Left lung (tissue), 14 donors: ENCODE measurements around the gene KIAA1586. TPM values are rescaled to one million over a fixed set of nuclear protein-coding genes. Genes with fewer than 3 reads are reported as not detected.
"Not testable (repeated sequence)": the region's sequence is repeated elsewhere in the genome, so short reads cannot be mapped to it uniquely, and the experiment has no call there.

Experiments used
- ATAC-seq: fragments of 200-7000 bp; cut with Tn5 transposase; one replicate; pipeline ENCODE4 v1.9.1; 2020; ENCODE audit warnings: moderate library complexity
- DNase-seq, 4 donors: peaks; one replicate each; pipeline ENCODE4 v3.0.0-alpha.2; 2013 to 2020
- H3K27ac ChIP-seq, 2 donors: fragments of 200-600 bp; sonication (generic) in 1 of 2; one replicate each; pipeline versions ENCODE4 v1.5.0 to v1.8.0; 2020 to 2021
- H3K27me3 ChIP-seq, 2 donors: fragments of 200-600 bp; sonication (generic) in 1 of 2; one replicate each; pipeline versions ENCODE4 v1.5.0 to v1.8.0; 2020 to 2021
- H3K36me3 ChIP-seq, 2 donors: fragments of 200-600 bp; sonication (generic) in 1 of 2; one replicate each; pipeline versions ENCODE4 v1.5.0 to v1.8.0; 2020 to 2021
- H3K4me1 ChIP-seq, 2 donors: fragments of 200-600 bp; one replicate each; pipeline ENCODE4 v1.8.0; 2021
- H3K4me3 ChIP-seq, 2 donors: fragments of 200-600 bp; sonication (generic) in 1 of 2; one replicate each; pipeline versions ENCODE4 v1.5.0 to v1.8.0; 2020 to 2021; ENCODE audit warnings: mild to moderate bottlenecking in 1 of 2
- H3K9me3 ChIP-seq, 2 donors: fragments of 200-600 bp; sonication (generic) in 1 of 2; one replicate each; pipeline versions ENCODE4 v1.5.0 to v1.8.0; 2020 to 2021
- CTCF ChIP-seq, 2 donors: fragments of 200-600 bp; sonication (generic) in 1 of 2; IDR thresholded peaks; one replicate each; pipeline versions ENCODE4 v1.5.0 to v1.8.0; 2021; ENCODE audit warnings: antibody characterized with exemption in 2 of 2
- intact Hi-C, 2 donors: fragments of 100-400 bp; cut with DNase I; formaldehyde crosslinking; loops; one replicate each; pipeline versions ENCODE4 v1.11.2 to v1.14.2; 2022
- long read RNA-seq, 12 donors: library from polyadenylated mRNA in 2 of 12; unstranded in 2 of 12; transcript quantifications; one replicate each; pipeline ENCODE4 v2.0.0 and lab custom pipeline, GENCODE V29; 2019 to 2026
- polyA plus RNA-seq, 6 donors: library from polyadenylated mRNA; unstranded; fragments of 120-200 nt; gene quantifications; one replicate each; pipeline ENCODE4 v1.2.1, GENCODE V29; 2013; ENCODE audit not compliant: insufficient read length in 6 of 6
- total RNA-seq, 2 donors: library from RNA; stranded (reverse); fragmentation: NEBNext Ultra II Directional; extraction: Animal tissue kit (Norgen Biotek cat#: 25700); gene quantifications; one replicate each; pipeline ENCODE4 v1.2.1, GENCODE V29; 2021
- donor health status: DM: no; HTN: yes; CAD: no.
- donor health status: DM: no; HTN: no; CAD: no.

The KIAA1586 gene
- 10 to 100 TPM; 11.0 to 13.0 TPM for total RNA-seq
- polyA plus RNA-seq = 10 to 100 TPM; 22.0 to 26.9 (median 25.4) TPM
- long read RNA-seq, donor 1, transcript KIAA1586-201 (4 exons, 2,933 nt) = major isoform, 11 of 21 reads
- long read RNA-seq, donor 1, partial matches to known transcripts = 10 of 21 reads
- long read RNA-seq, donor 1, other reads (novel, unspliced or antisense) = 0 of 21 reads
- long read RNA-seq, donor 2, transcript KIAA1586-201 (4 exons, 2,933 nt) = major isoform, 13 of 13 reads
- long read RNA-seq, donor 2, partial matches to known transcripts = 0 of 13 reads
- long read RNA-seq, donor 2, other reads (novel, unspliced or antisense) = 0 of 13 reads
- long read RNA-seq, donor 3, transcript KIAA1586-201 (4 exons, 2,933 nt) = major isoform, 11 of 12 reads
- long read RNA-seq, donor 3, partial matches to known transcripts = 0 of 12 reads
- long read RNA-seq, donor 3, other reads (novel, unspliced or antisense) = 0 of 12 reads
- long read RNA-seq, donor 4, partial matches to known transcripts = 2 of 6 reads
- long read RNA-seq, donor 4, other reads (novel, unspliced or antisense) = 0 of 6 reads
- long read RNA-seq, donor 5, transcript KIAA1586-201 (4 exons, 2,933 nt) = major isoform, 9 of 9 reads
- long read RNA-seq, donor 5, partial matches to known transcripts = 0 of 9 reads
- long read RNA-seq, donor 5, other reads (novel, unspliced or antisense) = 0 of 9 reads
- long read RNA-seq, donor 6, transcript KIAA1586-201 (4 exons, 2,933 nt) = major isoform, 11 of 42 reads
- long read RNA-seq, donor 6, partial matches to known transcripts = 28 of 42 reads
- long read RNA-seq, donor 6, other reads (novel, unspliced or antisense) = 0 of 42 reads
- long read RNA-seq, donor 7, transcript KIAA1586-201 (4 exons, 2,933 nt) = major isoform, 5 of 6 reads
- long read RNA-seq, donor 7, partial matches to known transcripts = 0 of 6 reads
- long read RNA-seq, donor 7, other reads (novel, unspliced or antisense) = 0 of 6 reads
- long read RNA-seq, donor 8, transcript KIAA1586-201 (4 exons, 2,933 nt) = major isoform, 13 of 15 reads
- long read RNA-seq, donor 8, partial matches to known transcripts = 0 of 15 reads
- long read RNA-seq, donor 8, other reads (novel, unspliced or antisense) = 0 of 15 reads
- long read RNA-seq, donor 9 = 0 reads
- long read RNA-seq, donor 10, partial matches to known transcripts = 0 of 7 reads
- long read RNA-seq, donor 10, other reads (novel, unspliced or antisense) = 5 of 7 reads
- long read RNA-seq, donor 11, transcript KIAA1586-201 (4 exons, 2,933 nt) = major isoform, 10 of 13 reads
- long read RNA-seq, donor 11, partial matches to known transcripts = 0 of 13 reads
- long read RNA-seq, donor 11, other reads (novel, unspliced or antisense) = 0 of 13 reads
- long read RNA-seq, donor 12, partial matches to known transcripts = 0 of 5 reads
- long read RNA-seq, donor 12, other reads (novel, unspliced or antisense) = 0 of 5 reads

- H3K9me3 ChIP-seq, H3K27me3 ChIP-seq, intact Hi-C loops: not testable (repeated sequence)
- H3K27ac ChIP-seq = peak within 1 kb of the TSS; percentile 53 to 59
- peaks cover 0 to 18% of the 10 kb centered on the region in 2 donors for H3K36me3 ChIP-seq
- ATAC-seq (peak; percentile 99), DNase-seq (peak; percentile 82 to 96 (median 94))
- H3K4me1 ChIP-seq = peaks cover 0 to 15% of the 10 kb centered on the region in 2 donors
- H3K4me3 ChIP-seq = peak within 1 kb of the TSS; percentile 31 to 54
Measured at GRCh38 chr6:57046332-57047256, at the start of gene KIAA1586. Gene KIAA1586, plus strand, starts transcription at chr6:57046693. Its CDS starts 63 bp downstream, at chr6:57046756.

- DNase-seq (no peak), ATAC-seq (no peak)
- H3K4me3 ChIP-seq = no peak overlapping the region
- no peak for TF ChIP-seq CTCF (IDR thresholded peaks at IDR 0.05)
- no peaks in the 10 kb centered on the region for H3K4me1 ChIP-seq
- H3K9me3 ChIP-seq = peaks cover 0 to 11% of the 10 kb centered on the region in 2 donors
- no peaks in the 10 kb centered on the region for H3K27me3 ChIP-seq
- no peak overlapping the region for H3K27ac ChIP-seq
- H3K36me3 ChIP-seq = no peaks in the 10 kb centered on the region
- intact Hi-C loops = no loop called here
Measured at GRCh38 chr6:56999049-56999448, 47.4 kb upstream of the KIAA1586 start.

GRCh38 chr6:56999748-57000147 lies 46.7 kb upstream of the KIAA1586 start:
- H3K4me3 ChIP-seq, DNase-seq, H3K4me1 ChIP-seq, ATAC-seq, H3K36me3 ChIP-seq, intact Hi-C loops, H3K27me3 ChIP-seq, H3K27ac ChIP-seq: not testable (repeated sequence)
- peaks cover 0 to 11% of the 10 kb centered on the region in 2 donors for H3K9me3 ChIP-seq

- no peak for DNase-seq
- no peak for ATAC-seq
- Histone ChIP-seq H3K27ac (no peak overlapping the region), H3K4me3 (no peak overlapping the region), H3K4me1 (no peaks in the 10 kb centered on the region), H3K27me3 (no peaks in the 10 kb centered on the region), H3K9me3 (peaks cover 0 to 11% of the 10 kb centered on the region in 2 donors), H3K36me3 (no peaks in the 10 kb centered on the region)
- intact Hi-C loops = no loop called here
- TF ChIP-seq CTCF (IDR thresholded peaks at IDR 0.05) = no peak
Measured at GRCh38 chr6:57002197-57002596, 44.3 kb upstream of the KIAA1586 start.

- no peaks in the 10 kb centered on the region for H3K4me1 ChIP-seq
- ATAC-seq (no peak), DNase-seq (peak in 1 of 4 donors; percentile 69)
- no peak overlapping the region for H3K27ac ChIP-seq
- TF ChIP-seq CTCF (IDR thresholded peaks at IDR 0.05) = no peak
- peaks cover 0 to 4% of the 10 kb centered on the region in 2 donors for H3K9me3 ChIP-seq
- intact Hi-C loops = no loop called here
- H3K4me3 ChIP-seq = no peak overlapping the region
- H3K27me3 ChIP-seq = no peaks in the 10 kb centered on the region
- H3K36me3 ChIP-seq = no peaks in the 10 kb centered on the region
Measured at GRCh38 chr6:57004292-57004691, 42.2 kb upstream of the KIAA1586 start.
